HG02588 (cell line): ENCODE measurements around the gene RECQL.
"Not testable (repeated sequence)": the region's sequence is repeated elsewhere in the genome, so short reads cannot be mapped to it uniquely, and the experiment has no call there.

Experiments
- ATAC-seq: cut with Tn5 transposase; IDR thresholded peaks from one replicate; pipeline ENCODE4 v1.9.1; 2021; ENCODE audit warnings: mild to moderate bottlenecking, moderate library complexity; ENCODE audit not compliant: unreplicated experiment

RECQL gene

GRCh38 chr12:21502872-21503271 is 1.4 kb upstream of the RECQL start:
- no peak for ATAC-seq

GRCh38 chr12:21502164-21502496 is 695 bp upstream of the RECQL start:
- peak; percentile 1 for ATAC-seq

- ATAC-seq: no peak
Observed at GRCh38 chr12:21500786-21501257, 613 bp downstream of the RECQL start.

DNA sequence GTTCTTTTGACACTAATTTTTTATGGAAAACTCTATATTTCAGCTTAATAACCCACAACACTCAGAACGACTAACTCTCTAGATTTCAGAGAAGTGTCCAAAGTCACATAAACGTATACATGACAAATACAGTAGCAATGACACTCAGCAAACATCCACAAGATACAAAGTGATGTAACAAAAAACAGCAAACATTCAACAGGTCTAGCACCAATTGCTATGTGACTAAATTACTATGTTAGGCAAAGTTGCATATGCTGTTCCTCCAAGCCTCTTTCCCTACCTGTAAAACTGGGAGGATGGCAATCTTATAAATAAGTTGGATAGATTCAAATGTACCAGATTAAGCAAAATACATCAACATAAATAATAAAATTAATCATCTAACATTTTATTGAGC is 1.7 kb downstream of the RECQL start:
- no peak for ATAC-seq

- no peak for ATAC-seq
Observed at GRCh38 chr12:21485998-21486397, 15.4 kb downstream of the RECQL start.

DNA sequence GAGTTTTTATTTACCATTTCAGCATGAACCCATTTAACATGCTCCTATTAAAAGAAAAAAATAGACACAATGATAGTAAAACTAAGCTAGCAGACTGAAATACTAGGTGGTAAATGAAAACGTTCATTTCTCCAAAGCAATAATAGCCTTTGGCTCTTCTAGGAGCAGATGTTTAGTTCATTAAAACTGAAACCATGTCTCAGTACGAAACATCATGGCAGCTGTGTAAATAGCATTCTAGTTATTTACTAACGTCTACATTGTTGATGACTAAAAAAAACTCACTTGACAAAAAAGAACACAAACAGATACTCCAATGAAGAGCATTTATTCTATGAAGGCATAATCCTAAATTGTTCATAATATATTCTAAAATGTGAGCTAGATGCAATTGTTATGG is 17.9 kb downstream of the RECQL start:
- no peak for ATAC-seq

DNA sequence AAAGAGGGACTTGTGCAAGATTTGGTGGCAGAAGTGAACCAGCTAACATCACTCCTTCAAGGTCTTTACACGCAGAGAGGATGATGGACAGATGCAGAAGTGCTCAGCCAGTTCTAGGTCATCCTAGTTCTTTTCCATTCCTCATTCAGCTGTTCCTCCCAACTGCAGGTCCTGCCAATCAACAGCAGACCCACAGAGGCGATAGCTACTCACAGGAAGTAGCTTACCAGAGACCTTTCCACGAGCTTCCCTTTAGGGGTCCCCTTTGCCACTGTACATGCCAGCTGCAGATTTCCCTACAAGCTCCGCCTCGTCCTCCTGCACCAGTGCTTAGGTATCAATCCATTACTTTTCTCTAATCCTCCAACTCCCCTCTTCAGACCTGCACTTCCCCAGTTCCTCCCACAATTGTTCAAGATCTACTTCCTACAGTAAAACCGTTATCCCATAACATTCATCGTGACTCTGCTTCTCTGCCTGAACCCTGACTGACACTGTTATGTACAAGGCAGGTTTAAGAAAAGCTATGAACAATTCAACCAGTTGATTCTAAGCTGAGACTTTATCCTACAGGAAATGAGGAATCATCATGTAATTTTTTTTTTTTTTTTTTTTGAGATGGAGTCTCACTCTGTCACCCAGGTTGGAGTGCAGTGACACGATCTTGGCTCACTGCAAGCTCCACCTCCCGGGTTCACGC is 22.5 kb downstream of the RECQL start:
- ATAC-seq: no peak

- no peak for ATAC-seq
Observed at GRCh38 chr12:21476949-21477348, 24.5 kb downstream of the RECQL start.

DNA sequence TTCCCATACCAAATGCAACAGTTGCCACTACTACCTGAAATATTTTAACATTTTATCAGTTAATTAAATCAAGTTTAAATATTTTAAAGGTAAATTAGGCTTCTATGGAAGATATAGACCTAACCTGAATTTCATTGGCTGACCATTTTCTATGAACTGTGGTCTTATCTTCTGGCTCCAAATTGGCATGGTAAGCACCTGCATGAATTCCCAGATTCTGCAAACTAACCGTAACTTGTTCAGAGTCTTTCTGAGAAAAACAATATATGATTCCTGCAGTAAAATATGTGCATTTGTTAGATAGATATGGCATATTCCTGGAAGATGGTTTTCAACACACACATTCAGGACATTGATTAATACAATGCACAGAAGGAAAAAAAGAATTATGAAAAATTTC is 25.9 kb downstream of the RECQL start:
- ATAC-seq: no peak

- no peak for ATAC-seq
Observed at GRCh38 chr12:21472197-21472823, 29.1 kb downstream of the RECQL start.

DNA sequence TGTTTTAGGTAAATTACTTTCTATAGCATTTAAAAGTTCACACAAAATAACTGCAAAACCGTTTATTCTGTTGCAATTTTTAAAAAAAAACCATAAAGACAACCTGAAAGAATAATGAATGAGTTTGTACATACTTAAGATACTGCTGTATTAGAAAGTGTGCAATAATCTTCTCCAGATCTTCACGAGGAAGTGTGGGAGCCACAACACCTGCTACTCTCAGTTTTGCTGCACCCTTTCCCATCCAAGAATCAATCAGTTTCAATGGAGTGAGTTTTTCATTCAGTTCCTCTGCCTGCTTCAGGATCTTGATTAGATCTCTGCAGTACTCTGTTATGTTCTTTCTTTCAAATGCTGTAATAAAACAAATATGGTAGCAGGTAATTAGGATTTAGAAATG is 30.1 kb downstream of the RECQL start:
- no peak for ATAC-seq

DNA sequence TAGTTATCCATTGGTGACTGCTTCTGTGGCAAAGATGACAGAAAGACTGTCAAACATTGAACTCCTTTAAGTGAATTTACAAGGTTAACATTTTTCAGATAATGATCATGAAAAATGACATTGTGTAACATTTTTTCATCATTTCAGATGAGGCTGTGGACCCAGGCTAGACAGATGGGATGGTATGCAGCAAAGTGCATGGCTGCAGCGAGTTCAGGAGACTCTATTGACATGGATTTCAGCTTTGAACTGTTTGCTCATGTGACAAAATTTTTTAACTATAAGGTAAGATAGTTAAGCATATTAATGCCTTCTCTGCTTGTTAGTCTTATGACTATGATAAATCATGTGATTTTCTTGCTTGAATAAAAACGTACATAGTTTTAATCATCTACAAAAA is 34.1 kb downstream of the RECQL start:
- not testable (repeated sequence) for ATAC-seq

- ATAC-seq: no peak
Observed at GRCh38 chr12:21459474-21459873, 42.0 kb downstream of the RECQL start.

- no peak for ATAC-seq
Observed at GRCh38 chr12:21456291-21456780, 45.1 kb downstream of the RECQL start.

- no peak for ATAC-seq
Observed at GRCh38 chr12:21453312-21453852, 48.1 kb downstream of the RECQL start.

GRCh38 chr12:21451529-21451928 is 49.9 kb downstream of the RECQL start:
- no peak for ATAC-seq

DNA sequence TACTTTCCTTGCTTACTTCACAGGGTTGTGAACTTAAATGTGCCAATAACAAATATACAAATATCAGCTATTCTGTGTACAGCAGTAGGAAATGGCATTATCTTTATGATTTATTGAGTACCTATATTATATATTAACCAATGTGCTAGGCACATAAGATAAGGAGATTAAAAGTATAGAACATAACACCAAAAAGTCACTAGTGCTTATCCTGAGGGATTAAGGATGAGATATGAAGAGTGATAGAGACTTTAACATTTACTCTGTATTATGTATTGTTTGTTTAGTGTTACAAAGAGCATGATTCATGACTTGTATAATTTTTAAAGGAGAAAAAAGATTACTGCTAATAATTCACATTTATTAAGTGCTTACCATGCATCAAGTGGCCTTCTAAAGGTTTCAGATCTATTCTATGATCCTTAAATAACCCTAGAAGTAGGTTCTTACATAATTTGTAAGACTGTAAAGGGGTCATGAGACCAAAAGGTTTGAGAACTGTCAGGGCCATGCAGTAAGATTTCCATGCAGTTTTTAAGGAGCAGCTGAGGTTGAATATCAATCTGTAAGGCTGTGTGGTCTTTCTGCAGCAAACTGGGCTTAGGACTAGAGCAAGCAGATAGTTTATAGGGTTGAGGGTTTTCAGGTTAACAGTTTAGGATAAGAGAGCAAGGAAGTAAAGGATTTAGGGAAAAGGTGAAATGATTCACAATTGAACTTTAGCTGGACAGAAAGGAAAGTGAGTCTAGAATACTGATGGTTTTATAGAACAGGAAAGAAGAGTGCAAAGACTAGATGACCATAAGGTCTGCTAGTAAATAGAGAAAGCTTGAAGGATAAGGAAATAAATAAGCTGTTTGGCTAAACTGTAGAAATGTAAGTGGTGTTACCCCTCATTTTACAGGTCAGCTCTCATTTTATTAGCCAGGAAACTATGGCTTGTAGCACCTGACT is 57.0 kb downstream of the RECQL start:
- no peak for ATAC-seq

- no peak for ATAC-seq
Observed at GRCh38 chr12:21439347-21439746, 62.1 kb downstream of the RECQL start.

GRCh38 chr12:21438643-21439042 is 62.8 kb downstream of the RECQL start:
- no peak for ATAC-seq

- no peak for ATAC-seq
Observed at GRCh38 chr12:21434699-21435098, 66.7 kb downstream of the RECQL start.

DNA sequence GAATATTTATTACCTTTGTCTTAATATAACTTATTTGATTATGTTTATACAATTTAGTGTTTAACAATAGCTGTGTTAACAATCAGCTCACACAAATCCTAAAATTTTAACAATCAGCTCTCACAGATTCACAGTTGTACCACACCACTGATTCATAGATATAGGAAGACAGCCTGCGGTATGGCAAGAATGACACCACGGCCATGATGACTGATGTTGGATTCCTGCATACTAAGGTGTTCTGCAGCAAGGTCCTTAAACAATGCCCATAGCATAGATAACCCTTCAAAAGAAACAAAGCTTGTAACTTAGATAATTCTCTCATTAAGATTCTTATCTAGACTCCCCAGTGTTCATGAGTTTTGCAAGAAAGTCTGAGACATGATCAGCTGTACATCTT is 67.9 kb downstream of the RECQL start:
- no peak for ATAC-seq
